Stimulated activated CD4-positive, alpha-beta T cell treated with anti-CD3 and anti-CD28 coated beads, TNF-alpha, amount 100 ng/mL, for 48 hours (primary cell): ENCODE results near the gene ELAVL3.
"Not testable (repeated sequence)": the region's sequence is repeated elsewhere in the genome, so short reads cannot be mapped to it uniquely, and the experiment has no call there.

Experiments used
- DNase-seq, 3 donors: peaks; one replicate each; pipeline ENCODE4 v3.0.0-alpha.2; 2020; ENCODE audit warnings: low read depth in 3 of 3

The ELAVL3 gene

GRCh38 chr19:11435833-11436313 is 45.0 kb downstream of the ELAVL3 start:
- no peak for DNase-seq

DNA sequence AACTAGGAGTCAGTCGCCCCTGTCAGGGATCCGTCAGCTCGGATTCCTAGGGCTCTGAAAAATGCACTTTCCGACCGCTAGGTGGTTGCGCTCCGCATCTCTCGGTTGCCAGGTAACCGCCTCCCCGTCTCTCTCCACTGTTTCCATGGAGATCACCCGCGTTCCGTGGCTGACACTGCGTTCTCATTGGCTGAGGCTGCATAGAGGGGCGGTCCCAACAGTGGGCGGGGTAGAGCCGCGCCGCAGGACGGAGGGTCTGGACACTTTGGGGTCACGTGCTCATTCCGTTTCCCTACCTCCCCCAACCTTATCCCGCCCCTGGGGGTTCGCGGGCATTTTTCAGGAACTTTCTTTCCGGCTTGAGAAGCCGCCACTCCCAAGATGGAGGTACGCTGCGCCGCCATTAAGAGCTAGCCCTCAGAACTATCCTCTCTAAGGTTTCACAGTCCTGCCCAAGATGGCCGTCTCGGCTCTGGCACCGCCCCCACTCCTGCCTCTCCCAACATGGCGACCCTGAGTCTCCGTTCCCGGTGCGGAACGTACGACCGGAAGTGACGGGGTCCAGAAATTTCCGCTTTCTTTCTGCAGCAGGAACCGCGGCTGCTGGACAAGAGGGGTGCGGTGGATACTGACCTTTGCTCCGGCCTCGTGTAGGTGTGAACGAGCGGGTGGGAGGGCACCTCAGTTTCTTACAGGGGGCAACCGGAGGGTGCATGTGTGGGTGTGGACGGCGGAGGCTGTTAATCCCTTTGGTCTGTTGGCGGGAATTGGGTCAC is 45.6 kb downstream of the ELAVL3 start, which contains the start of the genes ODAD3 and PRKCSH:
Gene ODAD3, minus strand, starts transcription at position 65 of the 776 bp plus-strand sequence. CDS start 105 bp downstream, outside the sequence.
Gene PRKCSH, plus strand, starts transcription at position 579 of the 776 bp plus-strand sequence. CDS start 483 bp downstream, outside the sequence.
- DNase-seq = peak; percentile 96 to 99 (median 99)

- no peak for DNase-seq
Measured at GRCh38 chr19:11434703-11435056, 46.2 kb downstream of the ELAVL3 start.

DNA sequence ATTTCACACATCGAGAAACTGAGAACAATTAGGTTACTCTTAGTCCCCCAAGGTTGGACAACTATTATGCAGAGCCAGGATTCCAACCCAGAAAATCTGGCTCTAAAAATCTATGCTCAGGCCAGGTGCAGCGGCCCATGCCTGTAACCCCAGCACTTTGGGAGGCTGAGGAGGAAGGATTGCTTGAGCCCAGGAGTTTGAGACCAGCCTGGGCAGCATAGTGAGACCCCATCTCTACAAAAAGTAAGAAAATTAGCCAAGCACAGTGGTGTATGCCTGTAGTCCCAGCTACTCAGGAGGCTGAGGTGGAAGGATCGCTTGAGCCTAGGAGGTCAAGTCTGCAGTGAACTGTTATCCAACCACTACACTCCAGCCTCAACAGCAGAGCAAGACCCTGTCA is 47.3 kb downstream of the ELAVL3 start:
- not testable (repeated sequence) for DNase-seq

GRCh38 chr19:11426656-11427055 is 54.2 kb downstream of the ELAVL3 start:
- DNase-seq = no peak

GRCh38 chr19:11425719-11426457 is 55.0 kb downstream of the ELAVL3 start:
- no peak for DNase-seq

- no peak for DNase-seq
Measured at GRCh38 chr19:11423791-11424181, 57.1 kb downstream of the ELAVL3 start.

DNA sequence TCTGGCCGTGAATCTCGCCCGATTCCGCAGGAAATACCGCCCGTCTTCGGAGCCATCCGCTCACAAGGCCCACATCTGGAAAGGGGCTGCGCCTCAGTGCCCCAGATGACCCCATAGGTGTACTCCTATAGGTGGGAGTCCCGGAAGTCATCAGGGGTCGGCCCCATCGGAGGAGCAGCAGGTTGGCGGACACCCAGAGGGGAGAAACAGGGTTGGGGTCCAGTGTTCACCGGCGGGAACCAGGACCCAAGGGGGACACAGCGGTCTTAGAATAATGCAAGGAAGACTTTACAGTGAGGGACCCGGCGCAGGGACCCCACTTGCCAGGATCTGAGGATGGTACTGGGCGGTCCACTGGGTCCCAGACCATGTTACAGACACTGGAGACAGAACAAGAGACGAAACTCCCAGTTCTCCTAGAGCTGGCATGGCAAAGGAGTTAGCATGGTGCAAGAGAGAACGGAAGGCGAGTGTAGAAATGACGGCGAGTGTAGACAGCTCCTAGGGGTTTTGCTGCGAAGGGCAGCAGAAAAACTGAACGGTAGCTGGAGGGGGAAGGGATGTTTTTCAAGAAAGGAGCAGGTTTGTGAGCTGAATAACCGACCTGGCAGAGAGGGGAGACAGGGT is 57.6 kb downstream of the ELAVL3 start:
- no peak for DNase-seq

GRCh38 chr19:11422163-11423065 is 58.4 kb downstream of the ELAVL3 start:
- peak; percentile 42 to 73 (median 48) for DNase-seq

DNA sequence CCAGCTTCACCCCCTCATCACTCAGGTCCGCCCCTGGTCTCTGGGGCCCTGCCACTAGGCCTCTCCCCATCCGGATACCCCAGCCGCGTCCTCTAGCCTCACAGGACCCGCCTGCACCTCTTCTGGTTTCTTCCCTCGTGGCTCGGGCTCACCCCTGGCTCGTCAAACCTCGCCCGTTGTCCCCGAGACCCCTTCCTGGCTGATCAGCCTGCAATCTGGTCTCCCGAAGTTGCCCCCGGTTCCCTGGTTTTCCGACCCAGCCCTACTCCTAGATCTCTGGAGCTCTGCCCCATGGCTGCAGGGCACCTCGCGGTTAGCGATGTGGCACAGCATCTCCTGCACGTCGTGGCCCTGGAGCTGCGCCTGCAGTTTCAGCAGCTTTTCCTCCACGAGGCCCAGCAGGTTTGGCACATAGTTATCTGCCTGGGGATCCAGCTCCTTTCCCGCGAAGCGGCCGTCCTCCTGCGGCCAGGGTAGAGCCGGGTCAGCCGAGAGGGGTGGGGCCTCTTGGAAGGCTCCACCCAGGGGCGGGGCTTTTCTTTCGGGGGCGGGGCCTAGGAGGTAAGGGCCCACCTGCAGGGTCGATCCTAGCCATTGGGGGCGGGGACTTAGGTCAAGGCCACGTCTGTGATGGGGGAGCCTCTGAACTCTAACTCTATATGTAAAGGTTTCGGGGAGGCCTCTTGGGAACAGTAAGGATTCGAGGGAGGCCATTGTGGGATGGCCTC is 59.3 kb downstream of the ELAVL3 start:
- no peak for DNase-seq

GRCh38 chr19:11420429-11421370 is 60.1 kb downstream of the ELAVL3 start:
- no peak for DNase-seq

DNA sequence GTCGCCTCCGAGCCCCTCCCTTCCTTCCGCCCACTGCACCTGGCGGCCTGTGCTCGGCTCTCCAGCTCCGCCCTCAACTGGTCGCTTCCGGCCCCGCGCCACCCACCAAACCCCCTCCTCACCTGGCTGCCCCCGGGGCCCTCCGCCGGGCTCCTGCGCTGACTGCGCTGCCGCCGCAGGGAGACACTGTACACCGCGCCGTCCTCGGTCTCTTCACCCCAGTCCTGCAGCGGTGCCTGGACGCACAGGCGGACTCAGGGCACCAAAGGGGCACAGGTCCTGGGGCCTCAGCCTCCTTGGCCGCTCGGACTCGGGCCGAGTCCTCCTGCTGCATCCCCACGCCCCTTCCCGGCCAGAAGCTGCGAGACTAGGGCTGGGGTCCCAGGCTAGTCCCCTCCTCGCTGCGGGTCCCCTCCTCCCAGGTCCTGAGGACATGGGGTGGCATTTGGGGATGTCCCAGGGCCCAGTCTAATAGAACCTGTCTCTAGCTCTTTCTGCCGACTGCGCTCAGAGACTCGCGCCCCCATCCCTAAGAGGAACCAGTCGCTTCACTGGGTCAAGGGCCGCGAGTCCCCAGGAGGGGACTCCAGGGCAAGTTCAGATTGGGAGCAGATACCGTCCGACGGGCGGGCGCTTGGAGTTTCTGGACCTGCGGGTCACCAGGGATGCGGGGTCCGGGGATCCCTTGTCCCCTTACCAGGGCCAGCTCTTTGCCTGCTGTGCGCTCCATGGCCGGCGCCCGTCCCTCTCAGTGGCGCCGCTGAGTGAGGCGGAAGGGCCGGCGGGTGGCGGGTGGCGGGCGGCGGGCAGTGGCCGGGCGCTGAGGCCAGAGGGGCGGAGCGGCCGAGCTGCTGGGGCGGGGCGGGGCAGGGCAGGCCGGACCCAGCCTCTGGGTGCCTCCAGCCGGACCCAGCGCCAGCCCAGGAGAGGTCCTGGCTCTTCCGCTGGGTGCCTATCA is 62.0 kb downstream of the ELAVL3 start, which contains the start of gene RGL3:
Gene RGL3, minus strand, starts transcription at position 766 of the 958 bp plus-strand sequence. Its CDS starts 36 bp downstream, at position 730.
- no peak for DNase-seq

DNA sequence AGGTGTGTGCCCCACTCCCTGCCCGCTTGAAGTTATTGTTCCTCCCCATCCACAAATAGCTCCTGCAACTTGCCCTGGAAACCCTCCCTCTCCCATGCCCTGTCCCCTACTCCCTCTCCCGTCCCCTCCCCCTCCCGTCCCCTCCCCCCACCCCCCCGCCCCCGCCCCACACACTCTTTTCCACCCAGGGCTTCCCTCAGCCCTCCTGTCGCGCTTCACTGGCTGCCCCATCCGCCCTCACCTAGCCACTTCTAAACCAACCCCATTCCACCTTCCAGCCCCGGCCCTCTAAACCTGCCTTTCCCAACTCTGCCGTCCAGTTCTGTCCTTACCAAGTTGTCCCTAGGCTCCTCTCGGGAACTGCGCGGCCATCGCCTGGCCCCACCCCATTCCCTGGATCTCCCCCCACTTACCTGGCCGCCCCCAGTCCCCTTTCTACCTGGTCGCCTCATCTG is 62.7 kb downstream of the ELAVL3 start:
- DNase-seq = no peak

DNA sequence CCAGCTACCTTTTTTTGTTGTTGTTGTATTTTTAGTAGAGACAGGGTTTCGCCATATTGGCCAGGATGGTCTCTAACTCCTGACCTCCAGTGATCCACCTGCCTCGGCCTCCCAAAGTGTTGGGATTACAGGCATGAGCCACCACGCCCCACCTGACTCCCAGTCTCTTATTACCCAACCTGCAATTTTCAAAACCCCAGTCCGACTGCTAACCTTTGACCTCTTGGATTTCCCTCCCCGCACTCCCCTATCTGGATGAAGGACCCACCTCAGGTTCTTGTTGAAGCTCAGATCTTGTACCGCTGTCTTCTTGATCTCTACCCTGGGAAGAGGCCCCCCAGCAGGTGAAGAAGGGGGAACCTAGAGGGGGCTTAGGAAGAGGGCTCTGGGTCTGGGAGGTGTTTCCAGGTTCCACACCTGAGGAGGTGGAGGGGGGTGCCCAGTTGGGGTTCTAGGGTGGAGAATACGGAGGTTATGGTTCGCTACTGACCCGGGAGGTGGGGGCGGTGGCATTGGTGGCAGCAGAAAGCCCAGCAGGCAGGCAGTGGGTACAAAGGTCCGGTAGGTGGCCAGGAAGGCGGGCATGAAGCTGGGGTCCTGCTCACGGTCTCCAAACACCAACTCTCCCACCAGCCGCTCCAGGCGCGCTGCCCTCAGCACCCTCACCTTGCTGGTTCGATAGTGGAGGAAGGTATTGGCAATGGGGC is 64.3 kb downstream of the ELAVL3 start:
- no peak for DNase-seq

- no peak for DNase-seq
Measured at GRCh38 chr19:11414544-11414943, 66.3 kb downstream of the ELAVL3 start.

- no peak for DNase-seq
Measured at GRCh38 chr19:11410682-11411081, 70.2 kb downstream of the ELAVL3 start.

- no peak for DNase-seq
Measured at GRCh38 chr19:11408591-11408990, 72.3 kb downstream of the ELAVL3 start.
